IMR-90 (cell line): ENCODE results near the gene TRHDE. TPM values are rescaled to one million over a fixed set of nuclear protein-coding genes. Genes with fewer than 3 reads are reported as not detected.
A peak's percentile ranks its signal among the peaks of the same experiment; 100 is the strongest.

Experiments
- ATAC-seq: fragments of 200-7000 bp; cut with Tn5 transposase; 2 replicates; pipeline ENCODE4 v1.9.1; 2020; ENCODE audit warnings: low read depth, mild to moderate bottlenecking, moderate library complexity
- BruUV-seq: library from RNA; stranded (reverse); fragments of 400-500 nt; replicated peaks from 2 replicates; lab custom pipeline; 2021; lab: Mats Ljungman, UMichigan
- CTCF ChIA-PET: fragments of 300-600 bp; formaldehyde crosslinking; extraction: SDS; loops from one replicate; lab custom pipeline; 2021; ENCODE audit warnings: antibody characterized with exemption; lab: Yijun Ruan, JAX
- POLR2A ChIA-PET: fragments of 300-600 bp; sonication (Branson Sonifier 250); formaldehyde crosslinking; loops from one replicate; lab custom pipeline; 2022; ENCODE audit warnings: antibody characterized with exemption; ENCODE audit not compliant: unreplicated experiment; lab: Charles Lee
- DNase-seq: peaks from one replicate; pipeline ENCODE4 v3.0.0; 2013
- H2AFZ ChIP-seq: replicated peaks from 2 replicates; pipeline ENCODE3; 2013; ENCODE audit warnings: low read length, mild to moderate bottlenecking; ENCODE audit not compliant: poor library complexity
- H2AK5ac ChIP-seq: 2 replicates; pipeline ENCODE4 v1.6.1; 2013; ENCODE audit warnings: low read depth, low read length, inconsistent platforms
- H2AK9ac ChIP-seq: replicated peaks from 2 replicates; pipeline ENCODE3; 2013; ENCODE audit warnings: mild to moderate bottlenecking, low read depth, low read length, moderate library complexity; ENCODE audit not compliant: poor library complexity
- H2BK120ac ChIP-seq: 2 replicates; pipeline ENCODE4 v1.6.1; 2013; ENCODE audit warnings: low read depth, low read length, inconsistent platforms
- H2BK15ac ChIP-seq: 3 replicates; pipeline ENCODE4 v1.6.1; 2013; ENCODE audit warnings: low read depth, low read length, inconsistent platforms
- H2BK20ac ChIP-seq: 2 replicates; pipeline ENCODE4 v1.6.1; 2013; ENCODE audit warnings: low read depth, mild to moderate bottlenecking, inconsistent platforms, low read length, moderate library complexity
- H2BK5ac ChIP-seq: 2 replicates; pipeline ENCODE4 v1.6.1; 2013; ENCODE audit warnings: mild to moderate bottlenecking, low read depth, low read length, inconsistent platforms; ENCODE audit not compliant: poor library complexity, severe bottlenecking
- H3K14ac ChIP-seq: replicated peaks from 2 replicates; pipeline ENCODE4 v1.6.1; 2013; ENCODE audit warnings: low read depth, low read length, inconsistent platforms
- H3K18ac ChIP-seq: 2 replicates; pipeline ENCODE4 v1.6.1; 2013; ENCODE audit warnings: low read depth, low read length, control low read depth
- H3K23ac ChIP-seq: 2 replicates; pipeline ENCODE4 v1.6.1; 2013; ENCODE audit warnings: low read depth, low read length, inconsistent platforms
- H3K27ac ChIP-seq: 2 replicates; pipeline ENCODE4 v1.5.1; 2013; ENCODE audit warnings: mild to moderate bottlenecking, control low read depth, low read length; ENCODE audit not compliant: insufficient read depth
- H3K27me3 ChIP-seq: 2 replicates; pipeline ENCODE4 v1.6.1; 2013; ENCODE audit warnings: low read length; ENCODE audit not compliant: control insufficient read depth, insufficient read depth
- H3K36me3 ChIP-seq: 2 replicates; pipeline ENCODE4 v1.6.1; 2013; ENCODE audit warnings: low read length, mixed read lengths; ENCODE audit not compliant: control insufficient read depth, insufficient read depth
- H3K4ac ChIP-seq: 2 replicates; pipeline ENCODE4 v1.6.1; 2013; ENCODE audit warnings: low read depth, low read length, inconsistent platforms
- H3K4me1 ChIP-seq: 2 replicates; pipeline ENCODE4 v1.6.1; 2013; ENCODE audit warnings: low read length, mixed read lengths; ENCODE audit not compliant: control insufficient read depth, insufficient read depth
- H3K4me2 ChIP-seq: 2 replicates; pipeline ENCODE4 v1.6.1; 2013; ENCODE audit warnings: low read depth, mild to moderate bottlenecking, control low read depth, low read length, moderate library complexity
- H3K4me3 ChIP-seq: 2 replicates; pipeline ENCODE4 v1.5.1; 2013; ENCODE audit warnings: low read depth, mild to moderate bottlenecking, control low read depth, low read length, moderate library complexity; ENCODE audit not compliant: insufficient read depth
- H3K56ac ChIP-seq: 2 replicates; pipeline ENCODE4 v1.6.1; 2013; ENCODE audit warnings: low read length, inconsistent platforms; ENCODE audit not compliant: insufficient read depth; ENCODE audit errors: extremely low read depth
- H3K79me1 ChIP-seq, 2 experiments: 2 replicates each; pipeline ENCODE4 v1.6.1; 2013; ENCODE audit warnings: low read length in 2 of 2, inconsistent platforms in 1 of 2, low read depth in 1 of 2
- H3K9ac ChIP-seq: 2 replicates; pipeline ENCODE4 v1.6.1; 2013; ENCODE audit warnings: low read depth, low read length, control low read depth
- H3K9me1 ChIP-seq: 2 replicates; pipeline ENCODE4 v1.6.1; 2013; ENCODE audit warnings: low read length, inconsistent platforms; ENCODE audit not compliant: insufficient read depth
- H3K9me3 ChIP-seq: 2 replicates; pipeline ENCODE4 v1.6.1; 2013; ENCODE audit warnings: low read length; ENCODE audit not compliant: control insufficient read depth, insufficient read depth
- H4K20me1 ChIP-seq: 2 replicates; pipeline ENCODE4 v1.6.1; 2013; ENCODE audit warnings: low read length, inconsistent platforms; ENCODE audit not compliant: insufficient read depth
- H4K5ac ChIP-seq: 2 replicates; pipeline ENCODE4 v1.6.1; 2013; ENCODE audit warnings: mild to moderate bottlenecking, low read depth, low read length, control low read depth
- H4K8ac ChIP-seq, 2 experiments: 2 replicates each; pipeline ENCODE4 v1.6.1; 2013; ENCODE audit warnings: low read depth in 2 of 2, low read length in 2 of 2, control low read depth in 1 of 2, inconsistent platforms in 1 of 2
- H4K91ac ChIP-seq: 2 replicates; pipeline ENCODE4 v1.6.1; 2013; ENCODE audit warnings: low read depth, low read length, inconsistent platforms; ENCODE audit not compliant: insufficient read depth
- MAFK ChIP-seq: IDR thresholded peaks from 2 replicates; pipeline ENCODE4 v1.6.1; 2012; ENCODE audit warnings: low read depth, low read length, improper control_type of control experiment
- NFE2L2 ChIP-seq: fragments of 150-350 bp; IDR thresholded peaks from 2 replicates; pipeline ENCODE4 v1.6.1; 2016; ENCODE audit warnings: low read depth, mild to moderate bottlenecking, low read length
- SMC3 ChIP-seq: fragments of 150-350 bp; IDR thresholded peaks from 2 replicates; pipeline ENCODE4 v1.6.1; 2016; ENCODE audit warnings: low read depth, mild to moderate bottlenecking, antibody characterized with exemption, low read length, moderate library complexity
- WGBS, 2 experiments: methylation state at CpG; one replicate each; pipeline versions ENCODE4 v1.1.5 to v1.1.7; 2013; ENCODE audit warnings: missing lambda C conversion rate in 2 of 2; ENCODE audit not compliant: insufficient read length in 1 of 2; ENCODE audit errors: extremely low coverage in 2 of 2; 5-methylcytosine and 5-hydroxymethylcytosine counted together
- dilution Hi-C: fragments of 300-500 bp; cut with HindIII; formaldehyde crosslinking; loops from one replicate; pipeline ENCODE4 v1.14.3; 2018; ENCODE audit warnings: low sequenced_read_pairs; ENCODE audit not compliant: unreplicated experiment
- in situ Hi-C: fragments of 300-500 bp; cut with MboI; formaldehyde crosslinking; loops from 3 replicates; pipeline ENCODE4 v1.14.3; 2019; ENCODE audit warnings: low sequenced_read_pairs, inconsistent platforms, mixed read lengths
- intact Hi-C: fragments of 100-400 bp; cut with micrococcal nuclease; formaldehyde crosslinking; loops from 2 replicates; pipeline ENCODE4 v1.10.0; 2022
- polyA plus RNA-seq, 3 experiments: library from polyadenylated mRNA; depleted of rRNA; stranded (reverse); fragments of >200 nt; gene quantifications; 2 replicates each; pipeline ENCODE4 v1.2.3, GENCODE V29; 2012; ENCODE audit warnings: low replicate concordance in 1 of 3
- total RNA-seq: library from RNA; depleted of rRNA; stranded (reverse); fragments of >200 nt; gene quantifications from 2 replicates; pipeline ENCODE4 v1.2.3, GENCODE V29; 2012

TRHDE gene
- total and polyA plus RNA-seq, 2 of the 4 experiments (the other 2 are of a cell fraction), result 33.7 to 65.1 TPM

GRCh38 chr12:72368298-72368697 is 96.1 kb downstream of the TRHDE start:
- BruUV-seq, result no TSS peak

More at GRCh38 chr12:72368298-72368697, 96.1 kb downstream of the TRHDE start:
- in situ Hi-C loops (no loop called here), dilution Hi-C loops (no loop called here), intact Hi-C loops (no loop called here)
- POLR2A ChIA-PET, result no interaction called here
- H2BK15ac ChIP-seq, result no peak overlapping the region
- no peaks in the 10 kb centered on the region for H3K27me3 ChIP-seq
- H4K8ac ChIP-seq, result no peak overlapping the region
- no peak overlapping the region for H4K5ac ChIP-seq
- no peak overlapping the region for H2AK5ac ChIP-seq
- peaks cover 19 to 37% of the 10 kb centered on the region in 2 experiments; a peak in 3 of 4 replicates for H3K79me1 ChIP-seq
- no peak overlapping the region for H2AK9ac ChIP-seq
- H3K9ac ChIP-seq, result no peak overlapping the region
- H3K18ac ChIP-seq, result no peak overlapping the region
- no peak overlapping the region for H3K14ac ChIP-seq
- no peak overlapping the region for H3K4me2 ChIP-seq
- no peaks in the 10 kb centered on the region for H3K9me3 ChIP-seq
- no peak overlapping the region for H2AFZ ChIP-seq
- TF ChIP-seq SMC3 (no peak), MAFK (no peak), NFE2L2 (peak; percentile 42; the same call in 1 of the 2 replicates)
- no peak overlapping the region for H2BK120ac ChIP-seq
- H3K27ac ChIP-seq, result no peak overlapping the region
- no peak overlapping the region for H3K4me3 ChIP-seq
- H3K56ac ChIP-seq, result no peak overlapping the region
- H2BK5ac ChIP-seq, result no peak overlapping the region
- DNase-seq, result peak; percentile 16
- H3K4ac ChIP-seq, result no peak overlapping the region
- ATAC-seq, result no peak
- peaks cover 3% of the 10 kb centered on the region; the same call in 1 of the 2 replicates for H3K9me1 ChIP-seq
- peaks cover 11% of the 10 kb centered on the region for H3K4me1 ChIP-seq
- H3K36me3 ChIP-seq, result no peaks in the 10 kb centered on the region
- CTCF ChIA-PET, result no interaction called here
- no peak overlapping the region for H3K23ac ChIP-seq
- H2BK20ac ChIP-seq, result no peak overlapping the region
- H4K20me1 ChIP-seq, result peaks cover 4% of the 10 kb centered on the region; the same call in 1 of the 2 replicates
- H4K91ac ChIP-seq, result no peak overlapping the region
- no CpG with 5 or more reads among the region's 1 CpG for WGBS, 2 experiments
